GM12878 (cell line): ENCODE results near the gene ASIP. TPM values are rescaled to one million over a fixed set of nuclear protein-coding genes. Genes with fewer than 3 reads are reported as not detected.

ENCODE experiments used
- ATAC-seq: fragments of 200-7000 bp; cut with Tn5 transposase; 3 replicates; pipeline ENCODE4 v1.9.1; 2020; ENCODE audit warnings: mild to moderate bottlenecking, moderate library complexity
- BruUV-seq: library from RNA; stranded (reverse); fragments of 400-500 nt; replicated peaks from 2 replicates; lab custom pipeline; 2021; lab: Mats Ljungman, UMichigan
- CTCF ChIA-PET: fragments of 300-600 bp; sonication (Branson Sonifier 250); formaldehyde crosslinking; extraction: SDS; loops from one replicate; lab custom pipeline; 2021; ENCODE audit warnings: inconsistent platforms; lab: Yijun Ruan, JAX
- POLR2A ChIA-PET: fragments of 350-600 bp; formaldehyde crosslinking; extraction: SDS; loops from one replicate; lab custom pipeline; 2021; ENCODE audit warnings: inconsistent platforms; lab: Charles Lee
- RAD21 ChIA-PET: fragments of 300-600 bp; sonication (Branson Sonifier 250); formaldehyde crosslinking; loops from one replicate; lab custom pipeline; 2023; ENCODE audit warnings: antibody characterized with exemption; ENCODE audit not compliant: unreplicated experiment; lab: Charles Lee
- SMC1A ChIA-PET: fragments of 300-600 bp; sonication (Branson Sonifier 250); formaldehyde crosslinking; loops from one replicate; lab custom pipeline; 2023; ENCODE audit not compliant: unreplicated experiment, uncharacterized antibody; lab: Charles Lee
- DNase-seq: peaks from one replicate; pipeline ENCODE4 v3.0.0-alpha.2; 2011; ENCODE audit warnings: low read depth, low spot score
- FAIRE-seq: peaks from 3 replicates; lab custom pipeline; 2011; peaks lifted over from hg19 to GRCh38; lab: Jason Lieb, UNC
- H2AFZ ChIP-seq: 2 replicates; pipeline ENCODE4 v1.6.0; 2011; ENCODE audit warnings: low read depth, low read length, control low read depth; ENCODE audit not compliant: control insufficient read depth
- H3K27ac ChIP-seq: 2 replicates; pipeline ENCODE4 v1.5.1; 2011; ENCODE audit warnings: control low read depth; ENCODE audit not compliant: control insufficient read depth, insufficient read depth
- H3K27me3 ChIP-seq, 2 experiments: replicated peaks in 1 of 2; 2 replicates each; pipeline versions ENCODE4 v1.6.0 to v1.6.1; 2011; ENCODE audit warnings: low read length in 1 of 2; ENCODE audit not compliant: control insufficient read depth in 2 of 2, insufficient read depth in 2 of 2
- H3K36me3 ChIP-seq, 2 experiments: 2 replicates each; pipeline ENCODE4 v1.5.1; 2011; ENCODE audit warnings: low read length in 1 of 2; ENCODE audit not compliant: control insufficient read depth in 2 of 2, insufficient read depth in 2 of 2
- H3K4me1 ChIP-seq: 2 replicates; pipeline ENCODE4 v1.6.1; 2011; ENCODE audit warnings: mild to moderate bottlenecking, low read length, moderate library complexity, mixed read lengths; ENCODE audit not compliant: control insufficient read depth, insufficient read depth
- H3K4me2 ChIP-seq: 2 replicates; pipeline ENCODE4 v1.6.0; 2011; ENCODE audit warnings: control low read depth; ENCODE audit not compliant: control insufficient read depth, insufficient read depth
- H3K4me3 ChIP-seq: fragments of 200-600 bp; sonication (generic); 2 replicates; pipeline ENCODE4 v1.5.1; 2016
- H3K79me2 ChIP-seq: 2 replicates; pipeline ENCODE4 v1.6.0; 2011; ENCODE audit warnings: low read length; ENCODE audit not compliant: control insufficient read depth, insufficient read depth
- H3K9ac ChIP-seq: 2 replicates; pipeline ENCODE4 v1.8.0; 2011; ENCODE audit warnings: low read length, control low read depth, mixed read lengths; ENCODE audit not compliant: control insufficient read depth, insufficient read depth
- H3K9me3 ChIP-seq: replicated peaks from 3 replicates; pipeline ENCODE4 v1.5.1; 2011; ENCODE audit warnings: mild to moderate bottlenecking, low read length; ENCODE audit not compliant: control insufficient read depth, insufficient read depth
- H4K20me1 ChIP-seq: 2 replicates; pipeline ENCODE4 v1.6.0; 2011; ENCODE audit not compliant: control insufficient read depth, insufficient read depth
- EP300 ChIP-seq, 2 experiments: fragments of 150-350 bp in 1 of 2; IDR thresholded peaks; 2 replicates each; pipeline ENCODE4 v1.6.1; 2011 to 2012; ENCODE audit warnings: low read depth in 2 of 2, low read length in 2 of 2, borderline replicate concordance in 1 of 2, improper control_type of control experiment in 1 of 2, inconsistent platforms in 1 of 2; ENCODE audit not compliant: control insufficient read depth in 1 of 2
- FOXM1 ChIP-seq: IDR thresholded peaks from 2 replicates; pipeline ENCODE4 v1.6.1; 2012; ENCODE audit warnings: low read depth, mild to moderate bottlenecking, inconsistent platforms, low read length, moderate library complexity
- HCFC1 ChIP-seq: fragments of 150-350 bp; IDR thresholded peaks from 2 replicates; pipeline ENCODE4 v1.6.1; 2014; ENCODE audit warnings: low read length
- IKZF2 ChIP-seq, 2 experiments: fragments of 450-650 bp; IDR thresholded peaks; 2 replicates each; pipeline ENCODE4 v1.6.1; 2017; ENCODE audit warnings: mild to moderate bottlenecking in 2 of 2, moderate library complexity in 2 of 2
- KLF5 ChIP-seq: fragments of 450-650 bp; IDR thresholded peaks from 2 replicates; pipeline ENCODE4 v1.6.1; 2014; ENCODE audit warnings: mild to moderate bottlenecking; ENCODE audit not compliant: partially characterized antibody
- MEF2B ChIP-seq: fragments of 450-650 bp; IDR thresholded peaks from 2 replicates; pipeline ENCODE4 v1.6.1; 2018; ENCODE audit warnings: mild to moderate bottlenecking, moderate library complexity; ENCODE audit not compliant: partially characterized antibody, poor library complexity, severe bottlenecking
- NBN ChIP-seq: fragments of 450-650 bp; IDR thresholded peaks from 2 replicates; pipeline ENCODE4 v1.6.1; 2016
- NFIC ChIP-seq: IDR thresholded peaks from 2 replicates; pipeline ENCODE4 v1.6.1; 2012; ENCODE audit warnings: low read depth, mild to moderate bottlenecking, inconsistent platforms, low read length, moderate library complexity
- NFXL1 ChIP-seq: fragments of 450-650 bp; IDR thresholded peaks from 2 replicates; pipeline ENCODE4 v1.6.1; 2017; ENCODE audit warnings: antibody characterized with exemption, mild to moderate bottlenecking, borderline replicate concordance
- NFYA ChIP-seq: IDR thresholded peaks from 2 replicates; pipeline ENCODE4 v1.6.1; 2011; ENCODE audit warnings: low read depth, mild to moderate bottlenecking, low read length, improper control_type of control experiment, borderline replicate concordance
- POU2F2 ChIP-seq: IDR thresholded peaks from 3 replicates; pipeline ENCODE4 v1.6.1; 2011; ENCODE audit warnings: low read depth, mild to moderate bottlenecking, low read length, borderline replicate concordance
- RAD51 ChIP-seq: fragments of 450-650 bp; IDR thresholded peaks from 2 replicates; pipeline ENCODE4 v1.6.1; 2016; ENCODE audit warnings: moderate library complexity, mild to moderate bottlenecking, inconsistent platforms
- RELA ChIP-seq: fragments of 450-650 bp; IDR thresholded peaks from 2 replicates; pipeline ENCODE4 v1.8.0; 2014; ENCODE audit warnings: borderline replicate concordance; ENCODE audit not compliant: partially characterized antibody
- TAF1 ChIP-seq: IDR thresholded peaks from 2 replicates; pipeline ENCODE4 v1.6.1; 2011; ENCODE audit warnings: mild to moderate bottlenecking, low read depth, low read length, borderline replicate concordance
- TBL1XR1 ChIP-seq: IDR thresholded peaks from 2 replicates; pipeline ENCODE4 v1.6.1; 2012; ENCODE audit warnings: low read depth, low read length, improper control_type of control experiment
- TCF12 ChIP-seq: IDR thresholded peaks from 2 replicates; pipeline ENCODE4 v1.6.1; 2011; ENCODE audit warnings: low read depth, mild to moderate bottlenecking, low read length
- YBX1 ChIP-seq: fragments of 450-650 bp; IDR thresholded peaks from 2 replicates; pipeline ENCODE4 v1.6.1; 2016; ENCODE audit warnings: antibody characterized with exemption
- ZZZ3 ChIP-seq: IDR thresholded peaks from 2 replicates; pipeline ENCODE4 v1.6.1; 2011; ENCODE audit warnings: low read depth; ENCODE audit not compliant: control insufficient read depth, insufficient read length
- in situ Hi-C: fragments of 300-500 bp; cut with MboI; formaldehyde crosslinking; loops from 9 replicates; pipeline ENCODE4 v1.14.3; 2018; ENCODE audit warnings: mixed read lengths
- intact Hi-C: fragments of 100-400 bp; cut with micrococcal nuclease; formaldehyde crosslinking; loops from one replicate; pipeline ENCODE4 v1.14.2; 2022; ENCODE audit not compliant: unreplicated experiment
- polyA plus RNA-seq, 11 experiments: library from polyadenylated mRNA; depleted of rRNA in 4 of 11; unstranded in 6 of 11; stranded (reverse) in 5 of 11; fragments of >200 nt; fragmentation: Nextera tagmentation in 4 of 11; fragmentation: Illumina TruSeq in 1 of 11; extraction: Ambion mirVana in 4 of 11; extraction: Trizol in 1 of 11; gene quantifications; 1 replicate in 1 of 11; 2 replicates in 10 of 11; pipeline versions ENCODE4 v1.2.1 to v1.2.3, GENCODE V29; 2011 to 2016; ENCODE audit warnings: inconsistent platforms in 2 of 11, missing spikeins in 2 of 11, low read depth in 1 of 11
- total RNA-seq, 4 experiments: library from RNA; depleted of rRNA in 3 of 4; stranded (reverse); fragments of >200 nt in 3 of 4; fragmentation: Illumina TruSeq in 1 of 4; extraction: Trizol in 1 of 4; gene quantifications; 2 replicates each; pipeline versions ENCODE4 v1.2.1 to v1.2.3, GENCODE V29; 2013 to 2021
- TF ChIP-seq, protein P1 (sequence below): fragments of 450-650 bp; IDR thresholded peaks from 2 replicates; pipeline ENCODE4 v1.6.1; 2017; ENCODE audit warnings: low read depth, mild to moderate bottlenecking, moderate library complexity
- TF ChIP-seq, protein P2 (sequence below): IDR thresholded peaks from 2 replicates; pipeline ENCODE4 v1.6.1; 2012; ENCODE audit warnings: low read depth, low read length, improper control_type of control experiment

Gene ASIP
- total and polyA plus RNA-seq, 10 of the 15 experiments (the other 5 are each of a cell fraction or from before 2014, with no cell fraction given) = 0.29 TPM; not detected in 9

- TF ChIP-seq POU2F2 (0 out of 3 replicates have a peak, but pooled peaks have one; percentile 14), RELA (no peak), RAD51 (peak; percentile 88), TCF12 (no peak), NFYA (no peak), EP300 (IDR thresholded peaks at IDR 0.05; ENCODE audit: borderline replicate concordance in 1 of 2, control insufficient read depth in 1 of 2, low read depth in 2 of 2, low read length in 2 of 2) (peak; percentile 27 to 58; a peak in 3 of 4 replicates), FOXM1 (no peak), HCFC1 (no peak), IKZF2 (IDR thresholded peaks at IDR 0.05) (peak; percentile 28 to 59; a peak in 1 of 4 replicates)
- TF ChIP-seq, protein P1, sequence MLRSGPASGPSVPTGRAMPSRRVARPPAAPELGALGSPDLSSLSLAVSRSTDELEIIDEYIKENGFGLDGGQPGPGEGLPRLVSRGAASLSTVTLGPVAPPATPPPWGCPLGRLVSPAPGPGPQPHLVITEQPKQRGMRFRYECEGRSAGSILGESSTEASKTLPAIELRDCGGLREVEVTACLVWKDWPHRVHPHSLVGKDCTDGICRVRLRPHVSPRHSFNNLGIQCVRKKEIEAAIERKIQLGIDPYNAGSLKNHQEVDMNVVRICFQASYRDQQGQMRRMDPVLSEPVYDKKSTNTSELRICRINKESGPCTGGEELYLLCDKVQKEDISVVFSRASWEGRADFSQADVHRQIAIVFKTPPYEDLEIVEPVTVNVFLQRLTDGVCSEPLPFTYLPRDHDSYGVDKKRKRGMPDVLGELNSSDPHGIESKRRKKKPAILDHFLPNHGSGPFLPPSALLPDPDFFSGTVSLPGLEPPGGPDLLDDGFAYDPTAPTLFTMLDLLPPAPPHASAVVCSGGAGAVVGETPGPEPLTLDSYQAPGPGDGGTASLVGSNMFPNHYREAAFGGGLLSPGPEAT = peak; percentile 62; the same call in 1 of the 2 replicates
- TF ChIP-seq, protein P2, sequence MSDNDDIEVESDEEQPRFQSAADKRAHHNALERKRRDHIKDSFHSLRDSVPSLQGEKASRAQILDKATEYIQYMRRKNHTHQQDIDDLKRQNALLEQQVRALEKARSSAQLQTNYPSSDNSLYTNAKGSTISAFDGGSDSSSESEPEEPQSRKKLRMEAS = peak; percentile 88
These were observed 8.1 kb downstream of the ASIP start (continued) for GRCh38 chr20:34249291-34249690.

DNA sequence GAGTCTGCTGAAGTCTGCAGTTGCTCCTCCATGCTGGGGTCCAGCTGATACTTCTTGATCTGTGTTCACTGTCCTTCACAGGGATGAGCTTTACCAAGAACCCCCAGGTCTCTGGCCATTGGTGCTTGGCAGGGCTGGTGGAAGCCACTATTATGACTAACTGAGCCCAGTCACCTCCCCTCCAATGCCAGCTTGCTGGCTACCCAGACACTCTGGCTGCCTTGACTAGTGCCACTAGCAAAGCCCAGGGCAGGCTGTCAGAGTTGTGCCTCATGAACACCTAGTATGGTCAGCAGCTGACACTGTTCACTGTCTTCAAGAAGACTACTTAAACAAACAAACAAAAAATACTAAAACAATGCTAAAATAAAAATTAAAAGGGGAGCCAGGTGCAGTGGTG, 8.8 kb downstream of the ASIP start:
- intact Hi-C loops (no loop called here), in situ Hi-C loops (no loop called here)
- ChIA-PET CTCF (interaction anchor here (1.5 kb wide), 1 partner anchor 62 kb away, joined by 5 read pairs; no protein-coding TSS in a partner anchor), POLR2A (no interaction called here), RAD21 (interaction anchor here (0.6 kb wide), 1 partner anchor 309 kb away, joined by 3 read pairs; the partner anchor contains the start of gene MAP1LC3A), SMC1A (interaction anchor here (1.0 to 2.1 kb wide), 3 partner anchors 8 to 60 kb away, joined by 4 to 9 read pairs (median 5); partner anchors contain the start of gene ASIP)
- H4K20me1 ChIP-seq = no peaks in the 10 kb centered on the region
- no peak overlapping the region for H3K4me2 ChIP-seq
- no peaks in the 10 kb centered on the region for H3K79me2 ChIP-seq
- H3K4me3 ChIP-seq = no peak overlapping the region
- no peak overlapping the region for H3K27ac ChIP-seq
- H3K36me3 ChIP-seq = no peaks in the 10 kb centered on the region
- H3K4me1 ChIP-seq = peaks cover 3% of the 10 kb centered on the region; the same call in 1 of the 2 replicates
- DNase-seq (no peak), ATAC-seq (no peak; the same call in 2 of the 3 replicates), FAIRE-seq (no peak)
- H2AFZ ChIP-seq = no peak overlapping the region
- BruUV-seq = no TSS peak
- H3K27me3 ChIP-seq = no peaks in the 10 kb centered on the region
- H3K9me3 ChIP-seq = no peaks in the 10 kb centered on the region
- no peak overlapping the region for H3K9ac ChIP-seq
- TF ChIP-seq MEF2B (no peak), TBL1XR1 (no peak), NBN (no peak), NFXL1 (no peak), TAF1 (no peak), KLF5 (no peak), ZZZ3 (no peak), YBX1 (no peak), FOXM1 (no peak), NFIC (no peak)
